Mesodermal cell (in vitro differentiated cells): ENCODE data around the gene NCDN.
A peak's percentile ranks its signal among the peaks of the same experiment; 100 is the strongest.

Source experiments
- H3K27ac ChIP-seq: 2 replicates; pipeline ENCODE4 v1.7.0; 2013; ENCODE audit warnings: mild to moderate bottlenecking, low read depth, low read length, moderate library complexity; ENCODE audit not compliant: severe bottlenecking
- H3K36me3 ChIP-seq: 2 replicates; pipeline ENCODE4 v1.7.1; 2013; ENCODE audit warnings: mild to moderate bottlenecking, low read length, moderate library complexity; ENCODE audit not compliant: control insufficient read depth, insufficient read depth
- H3K4me1 ChIP-seq: one replicate; pipeline ENCODE4 v1.7.1; 2013; ENCODE audit warnings: mild to moderate bottlenecking, low read length; ENCODE audit not compliant: insufficient read depth, control insufficient read depth, poor library complexity, severe bottlenecking
- H3K4me3 ChIP-seq: 2 replicates; pipeline ENCODE4 v1.7.0; 2013; ENCODE audit warnings: low read length, control low read depth, mild to moderate bottlenecking; ENCODE audit not compliant: insufficient read depth, poor library complexity, severe bottlenecking; ENCODE audit errors: extremely low read depth
- H3K9me3 ChIP-seq: 2 replicates; pipeline ENCODE4 v1.7.1; 2013; ENCODE audit warnings: mild to moderate bottlenecking, low read length, moderate library complexity; ENCODE audit not compliant: control insufficient read depth
- WGBS, 2 experiments: methylation state at CpG; one replicate each; pipeline ENCODE4 v1.1.5; 2013; ENCODE audit warnings: missing lambda C conversion rate in 2 of 2; ENCODE audit not compliant: insufficient coverage in 2 of 2; 5-methylcytosine and 5-hydroxymethylcytosine counted together

The NCDN gene

DNA sequence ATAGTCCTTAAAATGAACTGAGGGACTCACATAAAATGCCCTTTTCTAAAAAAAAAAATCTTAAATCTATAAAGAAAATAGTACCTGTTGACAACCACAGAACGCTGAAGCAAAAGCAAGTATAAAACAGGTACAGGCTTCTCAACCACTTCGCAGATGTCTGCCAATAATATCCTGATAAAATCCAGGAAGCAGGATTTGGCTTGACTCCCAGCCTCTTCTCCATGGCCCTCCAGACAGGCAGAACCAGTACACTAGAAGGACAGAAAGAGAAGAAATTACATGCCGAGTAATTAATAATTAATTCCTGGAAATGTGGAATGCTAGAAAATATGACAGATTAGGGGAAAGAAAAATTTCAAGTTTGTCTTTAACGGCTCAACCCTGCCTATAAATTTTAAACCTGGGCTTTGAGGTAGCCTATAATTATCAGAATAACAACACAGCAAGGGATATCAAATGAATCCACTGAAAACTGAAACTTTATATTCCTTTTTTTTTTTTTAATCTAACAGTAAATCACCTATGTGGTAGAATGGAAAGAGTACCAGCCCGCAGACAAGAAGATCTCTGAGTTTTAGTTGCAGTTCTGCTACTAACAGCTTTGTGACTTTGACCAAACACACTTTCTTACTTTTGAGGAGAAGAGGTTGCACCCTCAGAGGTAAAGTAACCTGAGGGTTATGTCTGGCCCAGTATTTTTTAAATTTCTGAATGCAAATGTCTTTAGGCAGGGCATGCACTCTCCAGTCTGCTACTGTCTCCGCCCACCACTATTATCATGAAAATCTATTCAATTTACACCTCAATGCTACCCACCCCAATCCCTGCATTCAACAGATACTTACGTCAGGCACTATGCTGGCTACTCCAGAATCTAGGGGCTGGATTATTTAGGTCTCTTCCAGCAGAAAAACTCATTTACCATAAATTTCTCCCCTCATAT is 3.1 kb upstream of the NCDN start:
- Histone ChIP-seq H3K4me3 (no peak overlapping the region), H3K27ac (no peak overlapping the region), H3K36me3 (peaks cover 44% of the 10 kb centered on the region), H3K9me3 (no peaks in the 10 kb centered on the region), H3K4me1 (peaks cover 32% of the 10 kb centered on the region)
- WGBS, 2 experiments = 42 to 50% methylated on average over 3 to 5 of the region's 7 CpGs

DNA sequence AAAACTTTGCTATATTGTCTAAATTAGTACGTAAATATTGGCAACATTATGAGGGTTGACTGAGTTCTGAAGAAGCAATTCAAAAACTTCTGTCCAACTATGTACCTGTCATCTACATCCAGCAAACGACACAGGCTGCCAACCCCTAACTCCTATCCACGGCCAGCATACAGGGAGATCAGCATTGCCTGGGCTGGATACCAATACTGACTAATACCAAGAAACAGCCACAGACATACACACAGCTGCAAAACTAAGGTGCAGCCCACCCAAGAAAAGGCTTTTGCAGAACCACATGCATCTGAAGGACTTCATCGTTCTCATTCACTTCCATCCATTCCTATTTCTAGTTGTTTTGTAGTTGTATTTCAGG is 2.4 kb upstream of the NCDN start:
- Histone ChIP-seq H3K9me3 (no peaks in the 10 kb centered on the region), H3K4me1 (peaks cover 34% of the 10 kb centered on the region), H3K27ac (no peak overlapping the region), H3K36me3 (peaks cover 44% of the 10 kb centered on the region), H3K4me3 (no peak overlapping the region)
- 17 to 23% methylated on average over 2 of the region's 4 CpGs for WGBS, 2 experiments

DNA sequence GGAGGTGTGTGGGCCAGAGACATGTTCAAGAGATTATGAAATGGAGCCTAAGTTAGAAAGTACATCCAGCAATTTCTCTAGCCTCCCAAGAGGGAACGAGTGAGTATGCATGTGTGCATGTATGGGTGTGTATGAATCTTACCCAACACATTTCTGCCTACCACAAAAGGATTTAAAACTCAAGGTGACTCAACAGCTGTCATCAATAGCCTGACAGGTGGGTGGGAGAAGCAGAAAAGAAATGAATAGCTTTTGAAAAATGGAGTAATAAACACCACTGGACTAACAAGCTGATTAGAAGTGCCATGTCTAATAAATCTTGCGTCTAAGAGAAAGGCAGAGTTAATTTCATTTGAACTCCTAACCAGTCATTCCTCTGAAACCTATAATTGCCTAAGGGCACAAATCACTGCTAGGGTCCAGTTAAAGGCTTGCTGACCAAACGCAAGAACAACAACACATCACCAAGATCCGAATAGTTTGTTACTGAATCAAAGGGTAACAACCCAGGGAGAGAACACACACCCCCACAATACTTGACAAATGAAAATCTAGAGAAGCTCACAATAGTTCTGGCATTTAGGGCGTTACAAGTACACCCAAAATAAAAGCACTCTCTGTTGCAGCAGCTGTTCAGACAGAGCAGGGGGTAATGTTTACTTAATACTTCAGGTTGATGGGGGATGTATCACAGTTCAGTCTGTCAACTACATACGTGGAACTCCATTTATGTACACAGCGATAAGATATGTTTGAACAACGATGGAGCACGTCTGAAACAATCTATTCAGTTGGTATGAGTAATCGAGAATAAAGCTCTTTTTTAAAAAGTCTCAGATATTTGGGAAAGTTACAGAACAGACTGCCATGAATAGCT is 1.8 kb upstream of the NCDN start:
- WGBS, 2 experiments = 69 to 81% methylated on average over 7 to 8 of the region's 10 CpGs
- peaks cover 34% of the 10 kb centered on the region for H3K4me1 ChIP-seq
- peaks cover 47% of the 10 kb centered on the region for H3K36me3 ChIP-seq
- no peak overlapping the region for H3K27ac ChIP-seq
- no peaks in the 10 kb centered on the region for H3K9me3 ChIP-seq
- peak overlapping the region; percentile 84 for H3K4me3 ChIP-seq

DNA sequence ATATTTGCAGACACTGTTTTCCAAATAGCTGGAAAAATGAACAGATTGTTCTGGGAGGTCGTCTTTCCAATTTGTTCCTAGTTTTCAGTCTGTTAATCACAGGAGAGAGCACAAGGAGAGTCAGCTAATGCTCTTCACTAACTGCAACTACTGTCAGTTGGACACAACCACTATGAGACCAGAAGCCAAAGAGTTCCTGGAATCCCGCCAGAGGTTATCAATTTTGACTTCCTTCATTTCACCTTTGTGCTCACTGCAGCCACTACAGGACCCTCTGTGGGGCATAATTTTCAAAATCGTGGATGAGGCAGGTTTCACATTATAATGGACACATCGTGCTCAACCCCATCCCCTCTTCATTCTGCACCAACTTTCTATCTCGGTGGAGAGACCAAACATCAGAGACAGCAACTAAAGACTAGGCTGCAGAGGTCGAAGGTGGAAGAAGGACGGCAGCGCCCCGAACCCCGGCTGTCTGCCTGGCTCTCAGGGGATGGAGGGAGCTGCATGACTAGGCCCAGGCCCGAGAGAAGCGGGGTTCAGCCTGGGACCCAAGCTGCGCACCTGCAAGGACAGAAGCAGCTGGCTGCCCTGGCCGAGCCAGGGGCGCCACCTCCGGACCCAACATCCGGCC is 998 bp upstream of the NCDN start:
- Histone ChIP-seq H3K27ac (peak overlapping the region; percentile 93), H3K4me3 (peak overlapping the region; percentile 84), H3K36me3 (peaks cover 47% of the 10 kb centered on the region), H3K9me3 (no peaks in the 10 kb centered on the region), H3K4me1 (peaks cover 34% of the 10 kb centered on the region)
- WGBS, 2 experiments = 2 to 4% methylated on average over 13 to 16 of the region's 17 CpGs

DNA sequence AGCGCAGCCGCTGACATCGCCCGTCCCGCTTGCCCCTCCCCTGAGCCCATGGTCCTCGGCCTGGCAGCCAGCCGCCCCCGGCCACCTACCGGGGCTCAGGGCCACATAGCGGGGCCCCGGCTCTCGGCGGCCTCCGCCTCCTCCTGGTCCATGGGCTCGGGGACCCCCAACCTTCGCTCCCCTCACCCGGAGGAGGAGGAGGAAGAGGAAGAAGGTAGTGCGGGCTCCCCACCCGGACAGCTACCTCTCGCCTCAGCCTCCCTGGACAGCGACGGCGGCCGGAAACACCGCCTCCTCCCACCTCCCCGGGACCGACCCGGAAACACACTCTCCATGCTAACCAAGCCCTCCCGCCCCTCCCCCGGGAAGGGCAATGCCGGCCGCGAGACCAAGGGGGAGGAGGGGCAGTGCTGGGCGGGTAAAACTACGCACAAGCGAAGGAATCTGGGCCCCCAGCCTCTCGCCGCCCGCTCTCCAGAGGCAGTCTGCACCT is 435 bp upstream of the NCDN start, which contains the start of gene KIAA0319L:
KIAA0319L (minus strand) TSS at position 286 of the 493 bp plus-strand sequence. CDS start 2,912 bp downstream, outside the sequence.
- 0% methylated on average over 8 to 13 of the region's 39 CpGs for WGBS, 2 experiments
- H3K4me1 ChIP-seq = peaks cover 34% of the 10 kb centered on the region
- peak within 1 kb of the TSS; percentile 84 for H3K4me3 ChIP-seq
- peaks cover 47% of the 10 kb centered on the region for H3K36me3 ChIP-seq
- H3K27ac ChIP-seq = peak within 1 kb of the TSS; percentile 93
- no peaks in the 10 kb centered on the region for H3K9me3 ChIP-seq

DNA sequence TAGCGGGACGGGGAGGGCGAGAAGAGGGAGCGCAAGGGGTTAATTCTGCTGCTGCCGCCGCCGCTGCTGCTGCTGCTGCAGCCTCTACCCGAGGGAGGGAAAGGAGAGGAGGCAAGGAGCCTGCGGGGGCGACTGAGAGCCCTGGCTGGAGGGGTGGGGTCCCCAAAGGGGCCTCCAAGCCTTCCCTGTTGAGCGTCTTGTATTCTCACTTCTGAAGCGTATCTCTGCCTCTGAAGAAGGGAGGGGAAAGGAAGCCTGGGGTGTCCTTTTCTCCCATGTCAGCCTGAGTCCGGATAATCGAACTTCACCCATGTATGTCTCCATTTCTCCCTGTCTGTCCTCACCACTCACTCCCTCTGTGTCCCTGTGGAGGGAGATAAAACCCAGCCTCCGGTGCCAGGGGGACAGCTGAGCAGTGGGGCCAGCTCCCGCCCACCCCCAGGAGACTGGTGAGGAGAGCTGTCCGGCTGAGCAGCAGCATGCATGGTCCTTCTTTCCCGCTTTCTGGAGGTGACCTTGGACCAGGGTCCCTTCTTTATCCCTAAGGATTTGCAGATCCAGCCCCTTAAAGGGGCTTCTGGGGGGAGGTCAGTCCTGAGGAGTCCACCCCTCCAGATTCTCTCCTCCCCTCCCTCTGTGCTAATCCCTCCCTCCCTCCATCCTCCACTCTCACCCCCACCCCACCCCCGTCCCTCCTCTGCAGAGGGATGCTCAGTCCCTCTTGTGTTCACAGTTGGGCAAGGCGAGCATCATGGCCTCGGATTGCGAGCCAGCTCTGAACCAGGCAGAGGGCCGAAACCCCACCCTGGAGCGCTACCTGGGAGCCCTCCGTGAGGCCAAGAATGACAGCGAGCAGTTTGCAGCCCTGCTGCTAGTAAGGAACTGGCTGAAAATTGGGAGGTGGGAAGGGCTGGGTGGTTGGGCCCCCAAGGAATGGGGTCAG is 1.0 kb downstream of the NCDN start:
- Histone ChIP-seq H3K27ac (peak overlapping the region; percentile 93), H3K4me1 (peaks cover 34% of the 10 kb centered on the region), H3K4me3 (peak overlapping the region; percentile 84), H3K9me3 (no peaks in the 10 kb centered on the region), H3K36me3 (peaks cover 40% of the 10 kb centered on the region)
- 29 to 53% methylated on average over 11 to 21 of the region's 26 CpGs for WGBS, 2 experiments

DNA sequence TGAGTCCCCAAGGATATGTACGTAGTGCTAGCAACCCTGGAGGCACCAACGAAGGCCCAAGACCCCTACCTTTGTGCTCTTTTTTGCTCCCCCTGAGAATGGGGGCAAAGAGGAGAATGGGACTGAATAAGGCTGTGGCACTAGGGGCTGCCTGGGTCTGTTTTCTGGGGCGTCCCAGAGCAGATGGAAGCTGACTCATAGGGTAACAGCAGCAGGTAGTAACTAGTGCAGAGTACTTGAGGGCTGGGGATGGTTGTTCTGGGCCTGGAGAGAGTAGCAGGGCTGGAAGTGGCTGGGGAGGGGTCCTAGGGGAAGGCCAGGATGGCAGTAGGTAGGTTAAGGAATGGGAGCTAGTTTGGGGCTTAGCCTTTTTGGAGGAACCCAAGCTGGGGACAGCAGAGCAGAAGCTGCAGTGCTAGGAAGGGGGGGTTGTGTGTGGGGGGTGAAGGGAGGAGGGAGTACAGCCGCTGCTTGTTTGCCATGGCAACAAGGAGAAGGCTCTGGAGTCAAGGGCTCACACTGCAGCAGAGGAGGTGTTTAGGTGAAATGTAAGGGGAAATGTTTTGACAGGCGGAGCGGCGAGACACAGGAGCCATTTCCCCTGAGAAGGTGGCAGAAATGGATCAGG is 1.8 kb downstream of the NCDN start:
- Histone ChIP-seq H3K27ac (no peak overlapping the region), H3K4me1 (peaks cover 32% of the 10 kb centered on the region), H3K36me3 (peaks cover 40% of the 10 kb centered on the region), H3K9me3 (no peaks in the 10 kb centered on the region), H3K4me3 (no peak overlapping the region)
- WGBS, 2 experiments = 89 to 91% methylated on average over 6 to 7 of the region's 7 CpGs

DNA sequence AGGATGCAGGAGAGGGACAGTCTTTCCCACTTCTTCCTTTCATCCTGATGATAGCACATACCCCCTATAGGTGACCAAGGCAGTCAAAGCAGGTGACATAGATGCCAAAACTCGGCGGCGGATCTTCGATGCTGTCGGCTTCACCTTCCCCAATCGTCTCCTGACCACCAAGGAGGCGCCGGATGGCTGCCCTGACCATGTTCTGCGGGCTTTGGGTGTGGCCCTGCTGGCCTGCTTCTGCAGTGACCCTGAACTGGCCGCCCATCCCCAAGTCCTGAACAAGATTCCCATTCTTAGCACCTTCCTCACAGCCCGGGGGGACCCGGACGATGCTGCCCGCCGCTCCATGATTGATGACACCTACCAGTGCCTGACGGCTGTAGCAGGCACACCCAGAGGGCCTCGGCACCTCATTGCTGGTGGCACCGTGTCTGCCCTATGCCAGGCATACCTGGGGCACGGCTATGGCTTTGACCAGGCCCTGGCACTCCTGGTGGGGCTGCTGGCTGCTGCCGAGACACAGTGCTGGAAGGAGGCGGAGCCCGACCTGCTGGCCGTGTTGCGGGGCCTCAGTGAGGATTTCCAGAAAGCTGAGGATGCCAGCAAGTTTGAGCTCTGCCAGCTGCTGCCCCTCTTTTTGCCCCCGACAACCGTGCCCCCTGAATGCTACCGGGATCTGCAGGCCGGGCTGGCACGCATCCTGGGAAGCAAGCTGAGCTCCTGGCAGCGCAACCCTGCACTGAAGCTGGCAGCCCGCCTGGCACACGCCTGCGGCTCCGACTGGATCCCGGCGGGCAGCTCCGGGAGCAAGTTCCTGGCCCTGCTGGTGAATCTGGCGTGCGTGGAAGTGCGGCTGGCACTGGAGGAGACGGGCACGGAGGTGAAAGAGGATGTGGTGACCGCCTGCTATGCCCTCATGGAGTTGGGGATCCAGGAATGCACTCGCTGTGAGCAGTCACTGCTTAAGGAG is 2.9 kb downstream of the NCDN start:
- peaks cover 48% of the 10 kb centered on the region for H3K36me3 ChIP-seq
- no peak overlapping the region for H3K27ac ChIP-seq
- peaks cover 21% of the 10 kb centered on the region for H3K4me1 ChIP-seq
- H3K9me3 ChIP-seq = no peaks in the 10 kb centered on the region
- no peak overlapping the region for H3K4me3 ChIP-seq
- 92 to 95% methylated on average over 35 to 44 of the region's 44 CpGs for WGBS, 2 experiments
